Skin epidermis (tissue), 12 donors: ENCODE data around the gene BMP7.

ENCODE experiments used
- H3K27ac ChIP-seq, 21 experiments: fragments of 200-600 bp; sonication (generic) in 11 of 21; one replicate each; pipeline ENCODE4 v1.5.0; 2020; ENCODE audit warnings: mild to moderate bottlenecking in 3 of 21, inconsistent platforms in 2 of 21, moderate library complexity in 2 of 21
- H3K4me3 ChIP-seq, 7 experiments: fragments of 200-600 bp; sonication (generic) in 2 of 7; one replicate each; pipeline ENCODE4 v1.5.0; 2020; ENCODE audit warnings: inconsistent platforms in 2 of 7, mild to moderate bottlenecking in 2 of 7, moderate library complexity in 1 of 7

Gene BMP7

GRCh38 chr20:57183457-57184009 lies 82.9 kb downstream of the BMP7 start:
- Histone ChIP-seq H3K4me3 (no peak overlapping the region), H3K27ac (no peak overlapping the region)

- no peak overlapping the region for H3K4me3 ChIP-seq
- H3K27ac ChIP-seq: no peak overlapping the region
These were observed 84.8 kb downstream of the BMP7 start for GRCh38 chr20:57181639-57182038.

- H3K4me3 ChIP-seq: no peak overlapping the region
- H3K27ac ChIP-seq: peak overlapping the region in 1 of 21 experiments; percentile 3
These were observed 85.5 kb downstream of the BMP7 start for GRCh38 chr20:57180954-57181353.

GRCh38 chr20:57180387-57180786 lies 86.1 kb downstream of the BMP7 start:
- H3K27ac ChIP-seq: peak overlapping the region in 4 of 21 experiments; percentile 3 to 80 (median 20)
- no peak overlapping the region for H3K4me3 ChIP-seq

- Histone ChIP-seq H3K27ac (peak overlapping the region in 10 of 21 experiments; percentile 7 to 80 (median 33)), H3K4me3 (peak overlapping the region in 1 of 7 experiments; percentile 15)
These were observed 87.2 kb downstream of the BMP7 start for GRCh38 chr20:57179265-57179664.

GRCh38 chr20:57178582-57179111 lies 87.8 kb downstream of the BMP7 start:
- H3K27ac ChIP-seq: peak overlapping the region in 8 of 21 experiments; percentile 7 to 80 (median 45)
- no peak overlapping the region for H3K4me3 ChIP-seq

- H3K27ac ChIP-seq: peak overlapping the region in 2 of 21 experiments; percentile 16 to 45
- H3K4me3 ChIP-seq: no peak overlapping the region
These were observed 88.7 kb downstream of the BMP7 start for GRCh38 chr20:57177636-57178280.

GRCh38 chr20:57176842-57177241 lies 89.6 kb downstream of the BMP7 start:
- Histone ChIP-seq H3K27ac (no peak overlapping the region), H3K4me3 (no peak overlapping the region)

GRCh38 chr20:57175397-57176010 lies 90.9 kb downstream of the BMP7 start:
- no peak overlapping the region for H3K4me3 ChIP-seq
- H3K27ac ChIP-seq: no peak overlapping the region

GRCh38 chr20:57174737-57175136 lies 91.7 kb downstream of the BMP7 start:
- Histone ChIP-seq H3K4me3 (no peak overlapping the region), H3K27ac (no peak overlapping the region)

GRCh38 chr20:57173986-57174385 lies 92.5 kb downstream of the BMP7 start:
- Histone ChIP-seq H3K27ac (no peak overlapping the region), H3K4me3 (no peak overlapping the region)

- no peak overlapping the region for H3K27ac ChIP-seq
These were observed 93.4 kb downstream of the BMP7 start for GRCh38 chr20:57173041-57173440.

GRCh38 chr20:57170343-57170742 lies 96.1 kb downstream of the BMP7 start:
- no peak overlapping the region for H3K27ac ChIP-seq
- H3K4me3 ChIP-seq: no peak overlapping the region

More at GRCh38 chr20:57173041-57173440, 93.4 kb downstream of the BMP7 start:
- H3K4me3 ChIP-seq: no peak overlapping the region

- Histone ChIP-seq H3K27ac (no peak overlapping the region), H3K4me3 (no peak overlapping the region)
These were observed 97.3 kb downstream of the BMP7 start for GRCh38 chr20:57169162-57169561.

GRCh38 chr20:57167971-57168701 lies 98.3 kb downstream of the BMP7 start:
- no peak overlapping the region for H3K27ac ChIP-seq

GRCh38 chr20:57167292-57167655 lies 99.2 kb downstream of the BMP7 start:
- Histone ChIP-seq H3K4me3 (no peak overlapping the region), H3K27ac (no peak overlapping the region)

More at GRCh38 chr20:57167971-57168701, 98.3 kb downstream of the BMP7 start:
- no peak overlapping the region for H3K4me3 ChIP-seq

- H3K4me3 ChIP-seq: no peak overlapping the region
- no peak overlapping the region for H3K27ac ChIP-seq
These were observed 99.7 kb downstream of the BMP7 start for GRCh38 chr20:57166568-57167291.

GRCh38 chr20:57165427-57166004 lies 100.9 kb downstream of the BMP7 start:
- Histone ChIP-seq H3K27ac (no peak overlapping the region), H3K4me3 (no peak overlapping the region)

- Histone ChIP-seq H3K4me3 (no peak overlapping the region), H3K27ac (no peak overlapping the region)
These were observed 101.6 kb downstream of the BMP7 start for GRCh38 chr20:57164872-57165271.
